Measurements from ENCODE around the gene INPP4B.
"Not testable (repeated sequence)": the region's sequence is repeated elsewhere in the genome, so short reads cannot be mapped to it uniquely, and the experiment has no call there.

INPP4B gene

DNA sequence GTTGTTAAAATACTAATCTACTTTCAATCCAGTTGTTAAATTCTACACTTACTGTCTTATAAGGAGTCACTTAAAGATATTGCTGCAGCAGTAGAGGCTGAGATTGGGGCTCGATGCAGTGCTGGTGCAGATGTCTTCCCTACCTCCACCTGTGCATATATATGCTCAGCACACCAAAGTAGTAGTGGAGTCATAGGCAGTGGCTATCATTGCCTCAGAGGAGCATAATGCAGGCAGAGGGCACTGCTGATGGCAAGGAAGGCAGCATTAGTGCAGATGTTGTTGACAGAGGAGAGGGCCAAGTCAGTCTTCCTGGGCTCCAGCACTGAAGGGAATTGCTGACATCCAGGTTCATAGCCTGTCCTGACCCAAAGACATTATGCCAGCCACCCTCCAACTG is 35.1 kb downstream of the INPP4B start:
- H3K27me3 ChIP-seq (ENCODE audit: insufficient read depth, low read depth) = no peaks in the 10 kb centered on the region

DNA sequence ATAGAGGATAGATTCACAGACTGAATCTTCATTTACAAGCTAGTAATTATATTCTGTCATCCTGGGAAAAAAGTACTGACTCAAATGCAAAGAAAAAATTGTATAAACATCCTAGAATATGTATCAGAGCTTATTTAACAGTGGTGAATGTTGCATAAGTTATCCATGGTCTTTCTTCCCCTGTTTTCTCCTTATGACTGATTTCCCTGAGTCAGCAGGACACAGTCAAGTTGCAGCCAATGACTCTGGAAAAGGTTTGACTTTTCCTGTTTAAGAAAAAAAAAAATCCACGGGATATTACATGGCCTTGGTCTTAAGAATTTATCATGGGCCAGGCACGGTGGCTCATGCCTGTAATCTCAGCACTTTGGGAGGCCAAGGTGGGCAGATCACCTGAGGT is 36.5 kb downstream of the INPP4B start:
- Histone ChIP-seq H3K27me3 (ENCODE audit: insufficient read depth, low read depth) (no peaks in the 10 kb centered on the region), H3K4me1 (ENCODE audit: low read depth, poor library complexity, severe bottlenecking) (no peaks in the 10 kb centered on the region), H2AFZ (ENCODE audit: low read depth) (no peak overlapping the region), H3K4me3 (IDR thresholded peaks at IDR 0.05; ENCODE audit: insufficient read depth, low read depth, low read length) (no peak overlapping the region), H3K36me3 (ENCODE audit: insufficient read depth) (no peaks in the 10 kb centered on the region), H3K79me2 (ENCODE audit: insufficient read depth, low read depth) (no peaks in the 10 kb centered on the region), H3K9ac (no peak overlapping the region), H4K20me1 (ENCODE audit: insufficient read depth) (no peaks in the 10 kb centered on the region), H3K27ac (no peak overlapping the region), H3K4me2 (no peak overlapping the region)
- TF ChIP-seq, protein P1, sequence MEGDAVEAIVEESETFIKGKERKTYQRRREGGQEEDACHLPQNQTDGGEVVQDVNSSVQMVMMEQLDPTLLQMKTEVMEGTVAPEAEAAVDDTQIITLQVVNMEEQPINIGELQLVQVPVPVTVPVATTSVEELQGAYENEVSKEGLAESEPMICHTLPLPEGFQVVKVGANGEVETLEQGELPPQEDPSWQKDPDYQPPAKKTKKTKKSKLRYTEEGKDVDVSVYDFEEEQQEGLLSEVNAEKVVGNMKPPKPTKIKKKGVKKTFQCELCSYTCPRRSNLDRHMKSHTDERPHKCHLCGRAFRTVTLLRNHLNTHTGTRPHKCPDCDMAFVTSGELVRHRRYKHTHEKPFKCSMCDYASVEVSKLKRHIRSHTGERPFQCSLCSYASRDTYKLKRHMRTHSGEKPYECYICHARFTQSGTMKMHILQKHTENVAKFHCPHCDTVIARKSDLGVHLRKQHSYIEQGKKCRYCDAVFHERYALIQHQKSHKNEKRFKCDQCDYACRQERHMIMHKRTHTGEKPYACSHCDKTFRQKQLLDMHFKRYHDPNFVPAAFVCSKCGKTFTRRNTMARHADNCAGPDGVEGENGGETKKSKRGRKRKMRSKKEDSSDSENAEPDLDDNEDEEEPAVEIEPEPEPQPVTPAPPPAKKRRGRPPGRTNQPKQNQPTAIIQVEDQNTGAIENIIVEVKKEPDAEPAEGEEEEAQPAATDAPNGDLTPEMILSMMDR (conservative IDR thresholded peaks at IDR 0.05; ENCODE audit: low read depth, low read length) = no peak

More for the DNA sequence above, 35.1 kb downstream of the INPP4B start:
- Histone ChIP-seq H3K4me2 (no peak overlapping the region), H4K20me1 (ENCODE audit: insufficient read depth) (no peaks in the 10 kb centered on the region), H3K9ac (no peak overlapping the region), H3K36me3 (ENCODE audit: insufficient read depth) (no peaks in the 10 kb centered on the region), H3K27ac (no peak overlapping the region), H3K4me3 (IDR thresholded peaks at IDR 0.05; ENCODE audit: insufficient read depth, low read depth, low read length) (no peak overlapping the region), H2AFZ (ENCODE audit: low read depth) (no peak overlapping the region), H3K4me1 (ENCODE audit: low read depth, poor library complexity, severe bottlenecking) (no peaks in the 10 kb centered on the region), H3K79me2 (ENCODE audit: insufficient read depth, low read depth) (no peaks in the 10 kb centered on the region)
- TF ChIP-seq, protein P1 (conservative IDR thresholded peaks at IDR 0.05; ENCODE audit: low read depth, low read length) = no peak

DNA sequence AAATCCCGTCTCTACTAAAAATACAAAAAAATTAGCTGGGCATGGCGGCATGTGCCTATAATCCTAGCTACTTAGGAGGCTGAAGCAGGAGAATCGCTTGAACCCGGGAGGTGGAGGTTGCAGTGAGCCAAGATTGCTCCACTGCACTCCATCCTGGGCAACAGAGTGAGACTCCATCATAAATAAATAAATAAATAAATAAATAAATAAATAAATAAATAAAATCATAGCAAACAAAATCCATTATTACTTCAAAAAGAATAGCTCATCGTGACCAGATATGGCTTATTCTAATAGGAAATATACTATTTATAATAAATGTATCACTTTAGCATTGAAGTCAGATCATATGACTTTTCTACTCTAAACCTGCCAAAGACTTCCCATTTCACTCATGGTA is 42.2 kb downstream of the INPP4B start:
- H4K20me1 ChIP-seq (ENCODE audit: insufficient read depth); H2AFZ ChIP-seq (ENCODE audit: low read depth); H3K4me2 ChIP-seq; H3K27me3 ChIP-seq (ENCODE audit: insufficient read depth, low read depth); H3K9ac ChIP-seq; H3K27ac ChIP-seq; H3K4me3 ChIP-seq (IDR thresholded peaks at IDR 0.05; ENCODE audit: insufficient read depth, low read depth, low read length); H3K79me2 ChIP-seq (ENCODE audit: insufficient read depth, low read depth); H3K36me3 ChIP-seq (ENCODE audit: insufficient read depth); H3K4me1 ChIP-seq (ENCODE audit: low read depth, poor library complexity, severe bottlenecking): not testable (repeated sequence)

DNA sequence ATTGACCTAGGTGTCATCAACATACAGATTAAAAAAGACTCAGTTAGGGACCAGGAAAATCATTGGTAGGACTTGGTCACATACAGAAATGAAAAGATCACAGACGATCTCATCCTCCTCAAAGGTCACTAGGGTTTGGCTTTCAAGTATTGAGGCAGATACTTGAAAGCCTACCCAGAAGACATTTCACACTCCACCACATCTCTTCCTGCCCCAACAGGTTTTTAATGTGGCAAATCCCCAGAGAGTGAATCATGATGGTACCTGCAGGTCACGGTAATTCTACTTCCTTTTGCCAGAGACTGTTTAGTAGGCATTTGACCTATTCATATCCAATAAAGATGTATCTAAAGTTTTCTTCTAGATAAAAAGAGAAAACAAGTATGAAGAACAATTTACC is 44.1 kb downstream of the INPP4B start:
- Histone ChIP-seq H2AFZ (ENCODE audit: low read depth) (no peak overlapping the region), H3K4me2 (no peak overlapping the region), H3K4me3 (IDR thresholded peaks at IDR 0.05; ENCODE audit: insufficient read depth, low read depth, low read length) (no peak overlapping the region), H3K36me3 (ENCODE audit: insufficient read depth) (no peaks in the 10 kb centered on the region), H3K79me2 (ENCODE audit: insufficient read depth, low read depth) (no peaks in the 10 kb centered on the region), H3K9ac (no peak overlapping the region), H3K27me3 (ENCODE audit: insufficient read depth, low read depth) (no peaks in the 10 kb centered on the region), H3K27ac (no peak overlapping the region), H3K4me1 (ENCODE audit: low read depth, poor library complexity, severe bottlenecking) (no peaks in the 10 kb centered on the region), H4K20me1 (ENCODE audit: insufficient read depth) (no peaks in the 10 kb centered on the region)
- TF ChIP-seq, protein P1 (conservative IDR thresholded peaks at IDR 0.05; ENCODE audit: low read depth, low read length) = no peak

DNA sequence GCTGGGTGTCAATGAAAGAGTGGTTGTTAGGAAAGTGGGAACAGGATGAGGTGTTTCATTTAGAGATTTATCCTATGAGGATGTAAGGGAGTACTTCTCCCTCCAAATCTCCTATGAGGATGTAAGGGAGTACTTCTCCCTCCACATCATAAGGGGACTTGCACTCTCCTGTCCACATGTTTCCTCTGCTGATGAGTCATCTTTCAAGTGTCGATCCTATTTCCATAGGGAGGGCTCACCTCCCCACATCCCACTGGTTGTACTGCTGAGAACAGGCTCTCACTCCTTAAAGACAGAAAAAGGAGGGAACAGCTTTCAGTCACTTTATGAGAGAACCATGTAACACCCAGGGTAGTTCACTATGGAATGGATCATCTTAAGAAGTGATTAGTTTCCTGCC is 65.0 kb downstream of the INPP4B start:
- H3K27me3 ChIP-seq (ENCODE audit: insufficient read depth, low read depth) = no peaks in the 10 kb centered on the region
- no peak overlapping the region for H3K9ac ChIP-seq
- no peak overlapping the region for H3K27ac ChIP-seq
- H3K79me2 ChIP-seq (ENCODE audit: insufficient read depth, low read depth) = no peaks in the 10 kb centered on the region
- H4K20me1 ChIP-seq (ENCODE audit: insufficient read depth) = no peaks in the 10 kb centered on the region
- TF ChIP-seq, protein P1 (conservative IDR thresholded peaks at IDR 0.05; ENCODE audit: low read depth, low read length) = no peak
- H3K4me1 ChIP-seq (ENCODE audit: low read depth, poor library complexity, severe bottlenecking) = no peaks in the 10 kb centered on the region
- no peak overlapping the region for H2AFZ ChIP-seq (ENCODE audit: low read depth)
- no peaks in the 10 kb centered on the region for H3K36me3 ChIP-seq (ENCODE audit: insufficient read depth)
- H3K4me2 ChIP-seq = no peak overlapping the region
- no peak overlapping the region for H3K4me3 ChIP-seq (IDR thresholded peaks at IDR 0.05; ENCODE audit: insufficient read depth, low read depth, low read length)

All from KMS-11 (cell line).